Panc1 (cell line): ENCODE results near the gene IL20RA. TPM values are rescaled to one million over a fixed set of nuclear protein-coding genes. Genes with fewer than 3 reads are reported as not detected.

Experiments used
- ATAC-seq: fragments of 200-7000 bp; cut with Tn5 transposase; 2 replicates; pipeline ENCODE4 v1.9.1; 2020; ENCODE audit warnings: mild to moderate bottlenecking, moderate library complexity
- BruUV-seq: library from RNA; stranded (reverse); fragments of 400-500 nt; replicated peaks from 2 replicates; lab custom pipeline; 2021; lab: Mats Ljungman, UMichigan
- CTCF ChIA-PET: fragments of 300-600 bp; sonication (Branson Sonifier 250); formaldehyde crosslinking; loops from one replicate; lab custom pipeline; 2022; ENCODE audit warnings: antibody characterized with exemption; lab: Charles Lee
- POLR2A ChIA-PET: fragments of 300-600 bp; sonication (Branson Sonifier 250); formaldehyde crosslinking; loops from one replicate; lab custom pipeline; 2022; ENCODE audit warnings: antibody characterized with exemption; lab: Charles Lee
- DNase-seq: peaks from one replicate; pipeline ENCODE4 v3.0.0-alpha.2; 2010; ENCODE audit warnings: low read depth, low spot score
- H3K27ac ChIP-seq: 2 replicates; pipeline ENCODE4 v1.5.1; 2011; ENCODE audit warnings: mild to moderate bottlenecking, low read length, inconsistent platforms
- H3K27me3 ChIP-seq: fragments of 200-500 bp; sonication (Bioruptor generic); 2 replicates; pipeline ENCODE4 v1.6.0; 2014; ENCODE audit warnings: low read length, inconsistent platforms; ENCODE audit not compliant: control insufficient read depth, insufficient read depth
- H3K36me3 ChIP-seq: fragments of 200-500 bp; sonication (Bioruptor generic); 2 replicates; pipeline ENCODE4 v1.5.1; 2014; ENCODE audit warnings: inconsistent platforms, mild to moderate bottlenecking, low read length, moderate library complexity; ENCODE audit not compliant: control insufficient read depth, insufficient read depth
- H3K4me1 ChIP-seq: 2 replicates; pipeline ENCODE4 v1.5.1; 2011; ENCODE audit warnings: inconsistent platforms, mild to moderate bottlenecking, low read length, moderate library complexity; ENCODE audit not compliant: control insufficient read depth, insufficient read depth
- H3K4me3 ChIP-seq, 2 experiments: 2 replicates each; pipeline ENCODE4 v1.5.1; 2011 to 2012; ENCODE audit warnings: low read depth in 2 of 2, low read length in 2 of 2, mild to moderate bottlenecking in 2 of 2, inconsistent platforms in 1 of 2, moderate library complexity in 1 of 2
- H3K9me3 ChIP-seq: fragments of 200-500 bp; sonication (Bioruptor generic); 2 replicates; pipeline ENCODE4 v1.5.1; 2014; ENCODE audit warnings: low read depth, mild to moderate bottlenecking, inconsistent platforms, low read length, moderate library complexity; ENCODE audit not compliant: control insufficient read depth, insufficient read depth
- CTCF ChIP-seq: fragments of 450-650 bp; IDR thresholded peaks from 2 replicates; pipeline ENCODE4 v1.5.1; 2017; ENCODE audit warnings: mild to moderate bottlenecking
- POLR2AphosphoS5 ChIP-seq: IDR thresholded peaks from 2 replicates; pipeline ENCODE4 v1.6.1; 2012; ENCODE audit warnings: mild to moderate bottlenecking, low read depth, low read length, moderate library complexity
- REST ChIP-seq, 2 experiments: IDR thresholded peaks; 2 replicates each; pipeline ENCODE4 v1.6.1; 2011 to 2012; ENCODE audit warnings: low read depth in 2 of 2, control low read depth in 1 of 2, low read length in 1 of 2, mild to moderate bottlenecking in 1 of 2, moderate library complexity in 1 of 2; ENCODE audit not compliant: insufficient read depth in 1 of 2
- SIN3A ChIP-seq: IDR thresholded peaks from 2 replicates; pipeline ENCODE4 v1.6.1; 2012; ENCODE audit warnings: low read depth, mild to moderate bottlenecking, low read length, moderate library complexity, borderline replicate concordance; ENCODE audit not compliant: insufficient read depth
- TCF7L2 ChIP-seq: IDR thresholded peaks from 2 replicates; pipeline ENCODE4 v1.6.1; 2011; ENCODE audit warnings: mild to moderate bottlenecking, low read depth, low read length, inconsistent platforms
- in situ Hi-C: cut with HindIII; loops from 2 replicates; pipeline ENCODE4 v1.10.0; 2016; ENCODE audit warnings: low sequenced_read_pairs, low pct_unique_long_range_greater_than_20kb
- intact Hi-C: fragments of 100-400 bp; cut with micrococcal nuclease; formaldehyde crosslinking; loops from one replicate; pipeline ENCODE4 v1.10.0; 2022; ENCODE audit not compliant: unreplicated experiment
- total RNA-seq: library from RNA; stranded (reverse); gene quantifications from one replicate; pipeline ENCODE4 v1.2.1, GENCODE V29; 2021; ENCODE audit not compliant: unreplicated experiment

IL20RA gene
- total RNA-seq, 1 experiment from 2014 or later: not detected

- ChIA-PET POLR2A (no interaction called here), CTCF (no interaction called here)
- in situ Hi-C loops: no loop called here
- TF ChIP-seq CTCF (no peak), REST (IDR thresholded peaks at IDR 0.05; ENCODE audit: insufficient read depth in 1 of 2, low read depth in 2 of 2, low read length in 1 of 2) (no peak), SIN3A (no peak), POLR2AphosphoS5 (no peak), TCF7L2 (no peak)
- ATAC-seq (no peak), DNase-seq (no peak)
- no peaks in the 10 kb centered on the region for H3K9me3 ChIP-seq
- peaks cover 35% of the 10 kb centered on the region for H3K27me3 ChIP-seq
- H3K27ac ChIP-seq: no peak overlapping the region
- BruUV-seq: no TSS peak
- no peak overlapping the region for H3K4me3 ChIP-seq
- H3K36me3 ChIP-seq: no peaks in the 10 kb centered on the region
- intact Hi-C loops: no loop called here
- H3K4me1 ChIP-seq: peaks cover 6% of the 10 kb centered on the region; the same call in 1 of the 2 replicates
Measured at GRCh38 chr6:136987526-136987925, 57.2 kb downstream of the IL20RA start.

- DNase-seq: no peak
- Histone ChIP-seq H3K27me3 (peaks cover 24% of the 10 kb centered on the region), H3K27ac (no peak overlapping the region), H3K4me3 (no peak overlapping the region), H3K36me3 (no peaks in the 10 kb centered on the region), H3K9me3 (no peaks in the 10 kb centered on the region), H3K4me1 (peaks cover 5% of the 10 kb centered on the region; the same call in 1 of the 2 replicates)
- in situ Hi-C loops (no loop called here), intact Hi-C loops (no loop called here)
- ChIA-PET POLR2A (no interaction called here), CTCF (no interaction called here)
- no peak for ATAC-seq
- no TSS peak for BruUV-seq
- TF ChIP-seq TCF7L2: no peak
- no peak for TF ChIP-seq REST (IDR thresholded peaks at IDR 0.05; ENCODE audit: insufficient read depth in 1 of 2, low read depth in 2 of 2, low read length in 1 of 2)
- TF ChIP-seq SIN3A: no peak
- TF ChIP-seq POLR2AphosphoS5: no peak
- no peak for TF ChIP-seq CTCF
Measured at GRCh38 chr6:136985502-136985901, 59.3 kb downstream of the IL20RA start.
